Stimulated activated CD8-positive, alpha-beta memory T cell treated with anti-CD3 and anti-CD28 coated beads, Interleukin-4, amount 100 ng/mL, for 4 hours (primary cell): ENCODE measurements around the gene BRD4.

Source experiments
- DNase-seq, 2 donors: peaks; one replicate each; pipeline ENCODE4 v3.0.0-alpha.2; 2020; ENCODE audit warnings: low read depth in 2 of 2, low spot score in 1 of 2

BRD4 gene

DNA sequence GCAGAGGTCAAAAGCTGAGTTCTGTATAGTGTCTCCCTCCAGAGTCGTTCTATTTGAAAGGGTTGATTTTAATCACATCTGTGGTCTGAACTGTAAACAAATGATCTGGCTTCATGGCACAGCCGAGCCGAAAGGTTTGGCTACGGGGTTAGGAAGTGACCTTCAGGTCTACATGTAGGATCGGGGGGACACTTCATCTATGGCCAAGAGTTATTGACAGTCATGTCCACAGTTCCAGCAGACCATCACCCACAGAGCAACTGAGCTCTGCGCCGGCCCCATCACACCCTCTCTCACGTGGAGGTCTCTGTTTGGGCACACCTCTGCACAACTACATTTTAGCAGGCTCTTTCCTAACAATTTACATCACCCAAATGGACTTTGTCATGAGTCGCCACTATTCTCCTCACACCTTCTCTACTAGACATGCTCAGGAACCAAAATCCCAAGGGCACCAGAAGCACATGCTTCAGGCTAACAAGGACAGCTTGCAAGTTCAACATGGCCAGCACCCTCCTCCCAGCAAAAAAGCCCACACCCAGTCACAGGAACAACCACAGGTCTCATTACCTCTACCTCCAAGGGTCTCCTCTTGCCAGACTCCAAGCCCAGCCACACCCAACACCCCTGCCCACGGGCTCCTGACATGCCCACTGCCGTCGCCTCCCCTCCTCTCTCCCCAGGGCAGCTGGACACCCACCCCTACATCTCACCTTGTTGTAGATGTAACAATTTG, 64.0 kb downstream of the BRD4 start:
- DNase-seq = no peak

DNA sequence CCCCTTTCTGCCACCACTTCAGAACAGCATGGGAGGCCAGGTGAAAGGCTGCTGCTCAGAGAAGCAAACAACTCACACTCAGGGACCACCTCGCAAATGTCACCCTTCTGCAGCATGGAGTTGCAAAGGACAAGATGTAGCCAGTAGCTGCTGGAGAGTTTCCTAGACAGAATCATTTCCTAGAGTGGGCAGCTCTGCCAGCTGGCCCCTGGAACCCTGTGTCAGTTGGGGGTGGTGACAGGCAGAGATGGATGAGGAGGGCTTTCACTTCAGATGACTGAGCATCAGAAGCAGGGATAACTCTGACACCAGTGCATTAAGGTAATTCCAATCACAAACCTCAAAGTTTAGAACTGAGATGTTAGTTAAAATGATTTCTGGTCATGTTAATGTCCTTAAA, 65.7 kb downstream of the BRD4 start:
- DNase-seq = no peak

DNA sequence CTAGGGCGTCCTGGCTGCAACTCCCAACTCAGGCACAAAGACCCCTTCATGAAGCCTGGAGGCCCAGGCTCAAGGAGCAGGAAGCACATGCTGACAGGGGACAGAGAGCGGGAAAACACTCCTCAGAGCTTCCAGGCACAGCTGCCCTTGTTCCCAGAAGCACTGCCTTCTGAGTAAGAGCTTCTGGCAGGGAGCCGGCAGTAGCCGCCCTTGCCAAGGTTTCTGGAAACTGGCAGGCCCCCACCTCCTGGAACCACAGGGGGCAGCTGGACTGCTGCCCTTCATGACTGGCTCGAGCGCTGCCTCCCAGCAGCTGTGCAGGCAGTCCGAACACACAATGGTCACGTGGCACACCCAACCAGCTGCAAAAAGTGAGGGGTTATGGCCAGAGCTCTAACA, 66.5 kb downstream of the BRD4 start:
- DNase-seq = no peak

DNA sequence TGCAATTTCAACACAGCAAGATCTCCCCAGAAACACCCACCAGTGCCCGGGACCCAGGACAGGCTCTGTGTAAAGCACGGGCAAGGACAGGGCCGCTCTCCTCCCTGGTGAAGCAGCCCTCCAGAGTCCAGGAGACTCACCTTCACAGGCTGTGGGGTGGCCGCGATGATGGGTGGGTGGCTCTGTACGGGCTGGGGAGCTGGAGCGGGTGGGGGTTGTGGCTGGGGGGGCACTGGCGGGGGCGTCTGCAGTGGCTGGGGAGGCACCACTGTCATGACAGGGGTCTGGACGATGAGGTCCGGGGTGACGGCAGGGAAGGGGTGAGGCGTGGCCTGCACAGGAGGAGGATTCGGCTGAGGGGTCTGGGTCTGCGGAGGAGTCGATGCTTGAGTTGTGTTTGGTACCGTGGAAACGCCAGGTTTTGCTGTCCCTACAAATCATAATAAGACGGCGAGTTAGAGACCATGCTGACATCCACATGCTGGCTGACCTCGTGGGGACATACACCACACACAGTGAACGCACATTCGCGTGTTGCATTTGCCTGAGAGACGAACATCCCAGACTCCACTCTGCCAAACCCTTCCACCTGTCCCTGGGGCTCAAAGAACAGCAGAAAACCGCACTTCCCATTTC, 67.0 kb downstream of the BRD4 start:
- no peak for DNase-seq

DNA sequence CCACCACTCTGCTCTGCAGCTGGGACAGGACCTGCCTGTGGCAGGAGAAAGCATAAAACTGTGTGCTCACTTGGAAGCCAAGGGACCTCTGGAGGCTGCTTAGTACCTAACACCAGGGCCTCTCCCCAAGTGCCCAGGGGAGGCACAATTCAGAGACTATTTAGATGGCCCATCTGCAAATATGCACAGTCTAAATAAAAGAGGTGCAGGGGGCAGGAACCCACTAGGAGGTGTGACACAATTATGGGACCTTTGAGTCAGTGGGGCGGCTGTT, 67.5 kb downstream of the BRD4 start:
- no peak for DNase-seq

DNA sequence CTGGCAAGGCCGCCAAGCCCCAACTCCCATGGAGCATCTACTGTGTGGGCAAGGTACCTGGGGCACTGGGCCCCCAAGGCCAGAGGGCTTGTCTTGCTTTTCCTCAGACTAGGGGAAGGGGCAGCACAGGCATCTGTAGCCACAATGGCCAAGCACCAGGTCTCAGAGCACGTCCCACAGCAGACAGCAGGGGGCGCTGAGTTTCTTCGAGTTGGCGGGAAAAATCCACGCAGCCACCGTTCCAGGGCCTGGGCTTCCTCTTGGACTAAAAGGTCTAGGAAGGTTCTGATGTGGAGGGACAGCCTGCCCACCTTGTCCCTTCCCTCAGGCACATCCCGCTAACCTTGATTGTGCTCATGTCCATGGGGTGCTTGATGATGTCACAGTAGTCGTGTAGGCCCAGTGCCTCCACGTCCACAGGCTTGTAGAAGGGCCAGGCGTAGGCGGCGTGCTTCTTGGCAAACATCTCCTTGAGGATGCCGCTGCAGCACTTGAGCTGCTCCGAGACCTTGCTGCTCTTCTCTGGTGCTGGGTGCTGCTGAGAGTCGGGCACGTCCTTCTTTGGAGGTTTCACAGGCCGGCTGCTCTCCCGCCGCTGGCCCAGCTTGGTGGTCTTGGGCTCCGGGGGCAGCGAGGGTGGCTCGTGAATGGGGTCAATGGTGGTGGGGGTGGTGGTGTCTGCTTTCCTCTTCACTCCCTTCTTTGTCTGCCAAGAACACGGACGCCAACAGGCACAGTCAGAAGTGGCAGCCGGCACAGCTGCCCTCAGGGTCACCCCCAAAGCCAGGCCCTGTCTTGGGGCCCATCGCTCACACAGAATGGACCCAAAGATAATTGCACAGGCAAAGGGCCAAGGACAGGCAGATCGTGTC, 68.0 kb downstream of the BRD4 start:
- peak; percentile 41 to 59 for DNase-seq

DNA sequence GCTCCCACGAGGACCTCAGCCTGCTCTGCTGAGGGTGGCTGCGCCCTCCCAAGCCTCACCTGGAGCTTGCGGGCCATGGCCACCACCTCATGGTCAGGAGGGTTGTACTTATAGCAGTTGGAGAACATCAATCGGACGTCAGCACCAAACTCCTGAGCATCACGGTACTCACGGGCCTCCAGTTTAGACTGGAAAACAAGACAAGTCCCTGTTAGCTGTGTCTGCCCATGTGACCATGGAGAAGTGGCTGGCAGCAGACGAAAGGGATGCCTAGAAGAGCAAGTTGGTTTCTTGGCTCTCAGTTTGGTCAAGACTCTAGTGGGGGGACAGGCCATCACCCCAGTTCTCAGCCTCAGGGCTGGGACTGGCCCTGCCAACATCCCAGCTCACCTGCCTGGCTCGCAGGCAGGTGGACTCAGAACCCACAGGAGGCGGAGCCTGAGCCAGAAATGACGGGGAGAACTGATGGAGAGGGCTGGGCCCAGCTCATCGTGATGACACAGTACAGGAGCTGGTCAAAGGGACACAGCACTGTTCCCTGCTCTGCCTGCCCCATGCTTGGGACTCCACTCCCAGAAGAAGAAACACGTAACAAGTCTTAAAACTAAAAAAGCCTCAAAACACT, 68.9 kb downstream of the BRD4 start:
- no peak for DNase-seq

DNA sequence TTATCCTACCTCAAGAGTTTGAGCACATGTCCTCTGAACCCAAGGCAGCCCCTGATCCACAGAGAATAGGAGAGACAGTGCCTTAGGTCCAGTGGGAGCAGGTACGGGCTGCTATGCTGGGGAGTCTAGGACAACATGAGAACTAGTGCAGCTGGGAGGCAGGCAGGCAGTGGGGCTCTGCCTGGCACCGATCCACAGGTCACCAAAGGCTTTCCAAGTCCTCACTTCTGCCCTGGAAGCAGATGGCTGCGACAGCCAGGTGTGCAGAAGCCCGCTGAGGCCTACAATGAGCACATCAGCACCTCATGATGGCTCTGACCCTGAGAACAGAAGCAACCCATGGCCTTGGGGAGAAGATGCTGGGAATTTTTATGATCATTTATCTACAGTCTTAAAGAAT, 70.3 kb downstream of the BRD4 start:
- no peak for DNase-seq

DNA sequence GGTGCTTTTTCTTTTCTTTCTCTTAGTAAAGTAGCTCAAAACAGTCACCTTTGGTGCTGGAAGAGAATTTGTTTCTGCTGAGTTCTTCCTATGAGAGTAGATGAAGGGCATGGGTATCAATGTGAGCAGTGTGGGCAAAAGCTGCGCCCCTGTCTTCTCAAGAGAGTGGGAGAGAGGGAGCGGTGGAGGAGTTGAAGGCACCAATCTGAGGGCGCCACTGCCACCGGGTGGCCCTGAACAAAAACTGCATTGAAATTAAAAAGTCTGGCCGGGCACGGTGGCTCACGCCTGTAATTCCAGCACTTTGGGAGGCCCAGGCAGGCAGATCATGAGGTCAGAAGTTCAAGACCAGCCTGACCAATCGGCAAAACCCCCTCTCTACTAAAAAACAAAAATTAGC, 71.4 kb downstream of the BRD4 start:
- no peak for DNase-seq

DNA sequence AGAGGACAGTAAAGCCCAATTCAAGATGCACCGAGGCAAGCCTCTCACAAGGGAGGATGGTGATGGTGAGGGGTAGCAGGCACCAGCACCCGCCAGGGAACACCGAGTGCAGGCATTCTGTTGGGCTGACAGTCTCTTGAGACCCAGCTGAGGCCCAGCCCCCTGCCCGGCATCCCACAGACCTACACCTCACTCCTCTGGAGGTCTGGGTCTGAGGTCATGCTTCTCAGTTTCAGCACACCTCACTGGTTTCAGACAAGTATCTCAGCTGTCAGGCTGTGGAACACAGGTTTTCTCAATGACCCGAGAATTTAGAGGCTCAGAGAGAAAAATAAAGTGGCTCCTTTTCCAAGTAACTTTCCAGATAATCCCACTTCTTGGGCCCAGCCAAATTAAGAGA, 72.4 kb downstream of the BRD4 start:
- no peak for DNase-seq

DNA sequence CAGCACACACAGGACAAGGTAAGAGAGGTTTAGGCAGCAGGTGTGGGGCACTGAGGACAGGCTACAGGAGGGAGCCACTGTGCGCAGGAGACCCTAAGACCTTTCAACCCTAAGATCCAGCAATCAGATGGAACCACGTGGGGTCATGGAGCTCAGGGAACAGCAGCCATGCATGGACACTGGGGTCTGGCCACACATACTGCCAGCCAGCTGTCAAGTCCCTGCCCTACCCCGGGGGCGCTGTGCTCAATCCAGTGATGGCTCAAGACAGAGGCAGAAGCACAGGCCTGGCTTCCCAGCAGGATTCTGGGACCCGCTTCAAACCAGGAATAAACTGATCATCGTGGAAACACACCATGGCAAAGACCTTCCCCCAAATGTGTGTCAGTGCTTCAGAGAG, 74.6 kb downstream of the BRD4 start:
- DNase-seq = no peak

DNA sequence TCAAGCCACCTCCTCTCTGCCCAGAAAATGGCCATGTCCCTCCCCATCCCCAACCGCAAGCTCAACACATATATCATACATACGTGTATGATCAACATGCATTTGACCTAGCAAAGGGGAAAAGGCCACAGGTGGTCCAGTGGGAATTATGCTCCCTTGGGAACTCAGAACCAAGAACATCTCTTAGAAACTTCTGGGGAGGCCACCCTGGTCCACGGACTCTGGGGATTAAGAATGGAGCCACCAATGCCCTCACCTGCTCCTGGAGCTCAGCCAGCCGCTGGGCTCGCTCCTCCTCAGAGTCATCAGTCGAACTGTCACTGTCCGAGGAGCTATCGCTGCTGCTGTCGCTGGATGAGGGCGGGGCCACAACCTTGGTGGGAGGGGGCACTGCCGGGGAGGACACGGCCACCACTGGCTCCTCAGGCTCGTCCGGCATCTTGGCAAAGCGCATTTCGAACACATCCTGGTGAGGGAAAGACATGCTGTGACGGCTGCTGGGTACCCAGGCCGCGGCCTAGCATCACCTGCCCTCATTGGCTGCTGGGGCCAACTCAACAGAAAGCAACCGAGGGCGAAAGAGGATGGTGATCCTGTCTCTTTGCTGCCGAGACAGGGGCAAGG, 75.5 kb downstream of the BRD4 start:
- DNase-seq = no peak

DNA sequence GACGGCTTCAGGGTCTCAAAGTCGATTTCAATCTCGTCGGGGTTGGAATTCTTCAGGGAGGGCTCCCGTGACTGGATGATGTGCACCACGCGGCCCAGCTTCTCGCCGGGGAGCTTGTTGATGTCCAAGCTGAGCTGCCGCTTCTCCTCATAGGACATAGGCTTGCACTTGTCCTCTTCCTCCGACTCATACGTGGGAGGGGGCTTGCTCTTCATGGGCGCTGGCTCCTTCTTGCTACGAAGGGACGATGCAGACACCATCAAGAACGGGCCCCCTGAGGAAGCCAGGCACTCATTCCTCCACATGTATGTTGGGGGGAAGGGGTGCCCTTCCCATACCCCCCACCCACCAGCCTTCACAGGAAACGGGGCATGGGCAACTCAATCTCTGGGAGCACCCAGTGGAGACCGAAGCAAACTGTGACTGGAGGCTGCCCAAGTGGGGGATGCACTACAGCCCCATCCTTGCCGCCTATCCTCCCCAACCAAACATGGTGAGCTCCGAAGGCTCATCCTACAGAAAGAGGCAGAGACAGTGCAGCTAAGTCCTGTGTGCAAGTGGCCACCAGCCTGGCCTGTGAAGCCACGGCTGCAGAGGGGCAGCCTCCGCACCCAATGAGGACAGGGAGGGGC, 76.9 kb downstream of the BRD4 start:
- no peak for DNase-seq

DNA sequence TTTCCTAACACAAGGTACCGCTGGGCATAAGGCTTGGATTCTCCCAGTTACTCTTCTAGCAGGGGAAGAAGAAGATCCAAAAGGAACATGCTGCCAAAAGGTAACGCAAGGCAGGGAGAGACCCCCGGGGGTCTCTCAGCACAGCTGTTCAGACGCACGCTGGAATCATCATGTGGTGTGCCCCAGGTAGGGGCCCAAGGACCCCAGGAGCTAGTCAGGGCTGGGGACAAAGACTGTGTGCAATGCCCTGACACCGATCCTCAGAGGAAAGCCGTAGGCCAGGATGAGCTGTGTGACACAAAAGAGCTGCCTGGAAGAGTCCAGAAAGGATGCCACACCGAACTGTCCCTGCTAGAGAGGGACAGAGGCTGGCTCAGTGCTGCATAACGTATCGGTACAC, 77.8 kb downstream of the BRD4 start:
- no peak for DNase-seq

DNA sequence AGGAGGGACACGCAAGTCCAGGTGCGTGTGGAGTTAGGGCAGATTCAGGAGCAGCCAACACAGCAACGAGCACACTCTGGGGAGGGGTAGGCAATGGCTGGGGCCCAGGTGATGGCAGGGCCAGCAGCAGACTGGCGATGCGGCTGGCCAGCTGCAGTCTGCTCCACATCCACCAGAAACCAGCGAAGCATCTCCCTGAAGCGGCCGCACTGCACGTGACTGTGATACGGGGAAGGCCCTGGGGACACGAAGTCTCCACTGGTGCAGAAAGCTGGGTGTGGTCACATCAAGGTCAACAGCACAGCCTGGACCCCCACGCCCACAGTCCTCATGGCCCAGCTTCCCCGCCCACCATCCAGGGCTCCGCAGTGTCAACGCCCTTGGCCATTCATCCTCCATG, 78.8 kb downstream of the BRD4 start:
- DNase-seq = no peak

DNA sequence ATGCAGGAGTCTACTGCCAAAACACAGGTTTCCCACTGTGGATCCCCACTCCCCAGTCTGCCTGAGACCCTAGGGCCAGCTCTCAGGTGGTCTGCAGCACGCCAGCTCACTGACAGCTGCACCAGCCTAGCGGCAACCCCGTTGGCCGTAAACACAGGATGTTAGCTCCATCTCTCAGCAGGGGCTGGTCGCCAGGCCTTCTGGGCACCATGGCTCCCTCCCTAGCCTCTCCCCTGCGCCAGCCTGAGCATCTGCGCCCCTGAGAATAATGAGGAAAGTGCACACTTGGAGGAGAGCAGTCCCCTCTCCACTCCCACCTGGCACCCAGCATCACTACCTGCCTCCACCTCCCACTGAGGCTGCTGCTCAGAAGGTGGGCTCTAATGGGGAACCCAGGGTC, 79.3 kb downstream of the BRD4 start:
- no peak for DNase-seq

DNA sequence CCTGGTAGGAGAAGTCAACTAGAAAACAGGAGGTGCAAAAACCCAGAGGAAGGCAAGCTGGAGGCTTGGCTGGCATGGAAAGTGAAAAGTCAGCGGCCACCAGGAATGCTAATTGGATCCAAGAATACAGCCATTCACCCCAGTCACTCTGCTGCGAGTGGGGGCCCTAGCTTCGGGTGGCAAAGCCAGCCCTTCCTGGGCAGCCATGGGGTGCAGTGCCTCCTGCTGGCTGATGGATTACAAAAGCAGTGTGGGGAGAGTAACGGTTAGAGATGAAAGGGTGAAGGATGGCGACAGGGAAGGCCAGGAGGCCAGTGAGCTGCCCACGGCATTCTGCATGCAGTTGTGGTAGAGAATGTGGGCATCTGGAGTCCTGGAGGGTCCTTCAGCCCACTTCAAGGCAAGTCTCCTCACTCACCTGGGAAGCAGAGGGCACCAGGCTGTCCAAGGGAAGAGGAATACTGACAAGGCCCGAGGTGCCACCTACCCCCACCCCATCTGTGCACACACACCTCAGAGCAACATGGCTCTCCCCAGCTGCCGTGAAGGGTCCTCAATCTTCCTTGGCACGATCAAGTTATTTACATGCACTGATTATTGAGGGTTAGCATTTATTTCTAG, 79.8 kb downstream of the BRD4 start:
- no peak for DNase-seq

DNA sequence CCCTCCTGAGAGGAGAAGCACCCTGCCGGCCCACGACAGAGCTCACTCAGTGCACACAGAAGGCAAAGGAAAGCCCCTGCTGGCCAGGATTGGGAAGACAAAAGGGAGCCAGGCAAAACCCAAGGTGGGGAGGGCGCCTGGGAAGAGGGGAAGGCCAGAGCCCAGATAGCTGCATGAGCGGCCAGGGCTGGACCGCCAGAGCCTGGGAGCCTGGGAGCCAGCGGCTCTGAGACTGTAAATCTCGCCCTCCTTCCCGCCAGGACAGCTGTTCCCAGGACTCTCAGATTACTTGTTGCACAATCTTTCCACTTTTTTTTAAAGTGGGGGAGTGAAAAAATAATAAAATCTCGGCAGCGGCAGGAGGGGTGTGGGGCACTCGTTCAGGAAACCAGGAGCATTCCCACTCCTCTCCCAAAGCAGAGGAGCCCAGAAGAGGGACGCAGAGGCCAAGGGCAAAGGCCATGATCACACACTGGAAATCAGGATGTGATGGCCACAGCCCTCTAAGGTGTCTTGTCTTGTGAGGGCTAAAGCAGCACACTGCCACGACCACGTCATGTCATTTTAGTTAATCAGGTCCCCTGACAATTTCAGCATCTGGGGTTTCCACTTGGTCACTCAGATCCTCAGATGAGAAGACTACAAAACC, 80.5 kb downstream of the BRD4 start:
- no peak for DNase-seq

DNA sequence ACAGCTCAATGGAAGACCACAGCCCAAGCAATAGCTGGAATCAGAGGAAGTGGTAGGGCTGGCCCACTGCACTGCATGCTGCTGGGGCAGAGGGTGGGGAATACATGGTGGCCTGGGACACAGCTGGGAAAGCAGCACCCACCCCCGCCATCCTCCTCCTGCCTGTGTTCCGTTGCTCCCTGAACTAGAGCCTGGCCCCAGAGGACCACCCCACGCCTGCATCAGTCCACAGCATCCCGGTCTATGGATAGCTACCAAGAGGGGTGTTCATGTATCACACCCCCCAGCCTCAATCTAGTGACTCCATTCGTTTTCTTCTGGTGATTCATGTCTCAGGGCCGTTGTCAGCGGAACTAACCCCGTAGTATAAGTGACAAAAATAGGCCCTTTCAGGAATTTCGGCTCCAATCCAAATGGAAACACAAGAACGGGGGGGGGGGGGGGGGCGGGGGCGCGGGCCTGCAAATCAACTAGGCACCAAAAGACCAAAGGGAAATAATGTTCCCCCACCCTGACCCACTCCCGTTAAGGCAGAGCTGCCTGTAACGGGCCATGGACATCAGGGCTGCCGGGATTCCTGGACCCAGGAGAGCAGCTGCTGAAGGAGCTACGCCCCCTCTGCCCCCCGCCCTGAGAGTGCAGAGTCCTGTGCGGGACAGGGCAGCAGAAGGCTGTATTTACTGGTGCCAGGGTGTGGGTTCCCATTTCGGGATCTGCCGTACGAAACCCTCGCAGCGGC, 81.2 kb downstream of the BRD4 start:
- DNase-seq = no peak

DNA sequence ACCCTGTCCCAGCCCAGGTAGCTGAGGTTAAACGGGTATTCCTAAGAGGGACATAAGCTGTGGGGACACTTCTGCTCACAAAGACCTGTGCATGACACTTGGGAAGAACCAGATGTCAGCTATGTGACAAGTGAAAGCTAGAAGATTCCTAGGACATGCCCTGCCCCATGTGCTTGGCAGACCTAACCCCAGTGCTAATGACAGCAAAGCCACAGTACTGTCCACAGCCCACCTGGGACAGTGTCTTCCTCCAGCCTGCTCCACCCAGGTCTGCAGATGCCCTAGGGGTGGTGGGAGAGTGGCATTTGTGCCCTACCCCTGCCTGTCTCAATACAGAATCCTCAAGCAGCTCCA, 81.7 kb downstream of the BRD4 start:
- no peak for DNase-seq
